Upper lobe of left lung (tissue), 6 donors: ENCODE data around the gene PCSK5. TPM values are rescaled to one million over a fixed set of nuclear protein-coding genes. Genes with fewer than 3 reads are reported as not detected.
A peak's percentile ranks its signal among the peaks of the same experiment; 100 is the strongest.
"Not testable (repeated sequence)": the region's sequence is repeated elsewhere in the genome, so short reads cannot be mapped to it uniquely, and the experiment has no call there.

Experiments used
- ATAC-seq, 2 donors: fragments of 200-7000 bp; cut with Tn5 transposase; one replicate each; pipeline ENCODE4 v1.9.1; 2022; ENCODE audit warnings: mild to moderate bottlenecking in 2 of 2, moderate library complexity in 2 of 2; ENCODE audit not compliant: low FRiP score in 2 of 2
- DNase-seq, 2 donors: peaks; one replicate each; pipeline ENCODE4 v3.0.0-alpha.2; 2019 to 2020
- H3K27ac ChIP-seq, 4 donors: fragments of 200-600 bp; sonication (generic); one replicate each; pipeline ENCODE4 v1.5.1; 2016 to 2019
- H3K27me3 ChIP-seq, 4 donors: fragments of 200-600 bp; sonication (generic); one replicate each; pipeline ENCODE4 v1.5.1; 2017 to 2019
- H3K36me3 ChIP-seq, 4 donors: fragments of 200-600 bp; sonication (generic); one replicate each; pipeline ENCODE4 v1.5.1; 2016 to 2019
- H3K4me1 ChIP-seq, 4 donors: fragments of 200-600 bp; sonication (generic); one replicate each; pipeline ENCODE4 v1.5.1; 2018 to 2019
- H3K4me3 ChIP-seq, 4 donors: fragments of 200-600 bp; sonication (generic); one replicate each; pipeline ENCODE4 v1.5.1; 2017 to 2019; ENCODE audit warnings: mild to moderate bottlenecking in 2 of 4, moderate library complexity in 1 of 4
- H3K9me3 ChIP-seq, 4 donors: fragments of 200-600 bp; sonication (generic); one replicate each; pipeline ENCODE4 v1.5.1; 2018 to 2019
- EP300 ChIP-seq, 4 donors: sonication (generic); formaldehyde crosslinking; IDR thresholded peaks; one replicate each; pipeline ENCODE4 v1.5.1; 2017; ENCODE audit warnings: antibody characterized with exemption in 4 of 4, control low read depth in 2 of 4
- POLR2A ChIP-seq, 4 donors: fragments of 450-650 bp; IDR thresholded peaks; one replicate each; pipeline ENCODE4 v1.5.1; 2016 to 2017; ENCODE audit warnings: antibody characterized with exemption in 4 of 4, mild to moderate bottlenecking in 2 of 4
- POLR2AphosphoS5 ChIP-seq, 2 donors: sonication (generic); formaldehyde crosslinking; IDR thresholded peaks; one replicate each; pipeline ENCODE4 v1.5.1; 2017; ENCODE audit warnings: antibody characterized with exemption in 2 of 2
- WGBS, 2 donors: methylation state at CpG; one replicate each; pipeline ENCODE4 v1.1.5; 2017 to 2018; 5-methylcytosine and 5-hydroxymethylcytosine counted together
- total RNA-seq, 6 donors: library from RNA; depleted of rRNA in 4 of 6; stranded (reverse); fragments of >200 nt in 4 of 6; gene quantifications; one replicate each; pipeline versions ENCODE4 v1.1.0 to v1.2.1, GENCODE V29; 2016 to 2021
- TF ChIP-seq, protein P1 (sequence below), 6 experiments: fragments of 450-650 bp in 4 of 6; fragments of 200-600 bp in 2 of 6; sonication (generic) in 2 of 6; IDR thresholded peaks; one replicate each; pipeline ENCODE4 v1.5.1; 2016 to 2019; ENCODE audit warnings: antibody characterized with exemption in 6 of 6
- donor health status: DM: no; HTN: no; CAD: no; lungs with moderate emphysema.
- donor health status: DM: no; HTN: yes; CAD: no; lungs with severe emphysema.

The PCSK5 gene
- total RNA-seq, 6 donors from 2014 or later = 12.8 to 29.2 (median 18.3) TPM

- WGBS, 2 donors = 2 to 3% methylated on average over 11 to 25 of the region's 31 CpGs
- peak overlapping the region in 3 of 4 donors; percentile 83 to 89 (median 89) for H3K27ac ChIP-seq
- peak in 1 of 2 donors; percentile 1 for ATAC-seq
Measured at GRCh38 chr9:75892216-75892911, 1.9 kb downstream of the PCSK5 start.

DNA sequence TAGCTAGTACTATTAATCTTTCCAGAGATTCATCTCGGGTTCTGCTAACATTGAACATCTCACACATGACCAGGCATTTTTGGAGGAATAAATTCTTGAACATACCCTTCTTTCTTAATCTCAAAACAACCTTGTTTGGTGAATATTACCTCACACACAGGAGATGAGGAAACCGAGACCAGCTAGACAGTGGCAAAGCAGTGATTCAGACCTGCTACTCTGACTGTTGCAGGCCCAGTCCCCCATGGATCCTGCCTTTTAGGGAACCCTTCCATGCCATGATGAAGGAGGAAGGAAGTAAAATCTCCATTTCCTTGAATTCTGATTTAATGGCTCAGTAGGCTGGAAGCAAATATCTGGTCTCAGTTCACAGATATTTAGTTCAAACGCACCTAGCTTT lies 2.6 kb downstream of the PCSK5 start:
- TF ChIP-seq EP300 (IDR thresholded peaks at IDR 0.05) (no peak), POLR2AphosphoS5 (IDR thresholded peaks at IDR 0.05) (no peak), POLR2A (IDR thresholded peaks at IDR 0.05) (no peak)
- TF ChIP-seq, protein P1, sequence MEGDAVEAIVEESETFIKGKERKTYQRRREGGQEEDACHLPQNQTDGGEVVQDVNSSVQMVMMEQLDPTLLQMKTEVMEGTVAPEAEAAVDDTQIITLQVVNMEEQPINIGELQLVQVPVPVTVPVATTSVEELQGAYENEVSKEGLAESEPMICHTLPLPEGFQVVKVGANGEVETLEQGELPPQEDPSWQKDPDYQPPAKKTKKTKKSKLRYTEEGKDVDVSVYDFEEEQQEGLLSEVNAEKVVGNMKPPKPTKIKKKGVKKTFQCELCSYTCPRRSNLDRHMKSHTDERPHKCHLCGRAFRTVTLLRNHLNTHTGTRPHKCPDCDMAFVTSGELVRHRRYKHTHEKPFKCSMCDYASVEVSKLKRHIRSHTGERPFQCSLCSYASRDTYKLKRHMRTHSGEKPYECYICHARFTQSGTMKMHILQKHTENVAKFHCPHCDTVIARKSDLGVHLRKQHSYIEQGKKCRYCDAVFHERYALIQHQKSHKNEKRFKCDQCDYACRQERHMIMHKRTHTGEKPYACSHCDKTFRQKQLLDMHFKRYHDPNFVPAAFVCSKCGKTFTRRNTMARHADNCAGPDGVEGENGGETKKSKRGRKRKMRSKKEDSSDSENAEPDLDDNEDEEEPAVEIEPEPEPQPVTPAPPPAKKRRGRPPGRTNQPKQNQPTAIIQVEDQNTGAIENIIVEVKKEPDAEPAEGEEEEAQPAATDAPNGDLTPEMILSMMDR (IDR thresholded peaks at IDR 0.05) = no peak
- Histone ChIP-seq H3K9me3 (no peaks in the 10 kb centered on the region), H3K4me3 (peak overlapping the region in 2 of 4 donors; percentile 73 to 93), H3K4me1 (peaks cover 11 to 39% (median 22%) of the 10 kb centered on the region in 4 donors), H3K27me3 (no peaks in the 10 kb centered on the region), H3K27ac (no peak overlapping the region), H3K36me3 (no peaks in the 10 kb centered on the region)
- WGBS, 2 donors = 65 to 69% methylated on average over 3 of the region's 3 CpGs
- ATAC-seq = no peak
- DNase-seq = no peak

More at GRCh38 chr9:75892216-75892911, 1.9 kb downstream of the PCSK5 start:
- TF ChIP-seq POLR2AphosphoS5 (IDR thresholded peaks at IDR 0.05) = peak in 1 of 2 donors; percentile 15
- TF ChIP-seq, protein P1 (IDR thresholded peaks at IDR 0.05) = no peak
- H3K27me3 ChIP-seq = no peaks in the 10 kb centered on the region
- peaks cover 11 to 39% (median 22%) of the 10 kb centered on the region in 4 donors for H3K4me1 ChIP-seq
- H3K4me3 ChIP-seq = peak overlapping the region; percentile 73 to 93 (median 81)
- peak; percentile 40 to 84 for DNase-seq
- no peaks in the 10 kb centered on the region for H3K9me3 ChIP-seq
- H3K36me3 ChIP-seq = no peaks in the 10 kb centered on the region

DNA sequence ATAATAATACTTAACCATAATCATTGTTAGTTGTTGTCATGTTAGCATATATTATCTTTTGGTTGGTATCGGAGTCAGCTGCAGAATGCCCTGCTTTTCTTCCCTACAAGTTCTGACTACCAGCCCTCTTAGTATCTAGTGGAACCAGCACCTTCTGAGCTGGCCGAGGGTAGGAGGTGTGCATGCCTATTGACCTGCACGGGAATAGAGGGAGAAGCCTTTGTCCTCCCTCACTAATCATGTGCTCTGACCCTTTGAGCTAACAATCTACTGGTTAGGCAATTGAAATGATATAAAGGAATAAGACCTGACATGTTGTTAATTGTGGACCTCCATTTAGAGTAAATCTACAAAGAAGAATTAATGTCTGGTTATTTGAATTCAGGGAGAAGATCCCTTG lies 4.1 kb downstream of the PCSK5 start:
- Histone ChIP-seq H3K4me3 (no peak overlapping the region), H3K36me3 (no peaks in the 10 kb centered on the region), H3K4me1 (peaks cover 11 to 34% (median 18%) of the 10 kb centered on the region in 4 donors), H3K9me3 (no peaks in the 10 kb centered on the region), H3K27me3 (no peaks in the 10 kb centered on the region), H3K27ac (no peak overlapping the region)
- DNase-seq (no peak), ATAC-seq (no peak)
- WGBS, 2 donors = 84 to 91% methylated on average over 3 of the region's 3 CpGs
- TF ChIP-seq, protein P1 (IDR thresholded peaks at IDR 0.05) = no peak
- TF ChIP-seq POLR2A (IDR thresholded peaks at IDR 0.05) (no peak), EP300 (IDR thresholded peaks at IDR 0.05) (no peak), POLR2AphosphoS5 (IDR thresholded peaks at IDR 0.05) (no peak)

DNA sequence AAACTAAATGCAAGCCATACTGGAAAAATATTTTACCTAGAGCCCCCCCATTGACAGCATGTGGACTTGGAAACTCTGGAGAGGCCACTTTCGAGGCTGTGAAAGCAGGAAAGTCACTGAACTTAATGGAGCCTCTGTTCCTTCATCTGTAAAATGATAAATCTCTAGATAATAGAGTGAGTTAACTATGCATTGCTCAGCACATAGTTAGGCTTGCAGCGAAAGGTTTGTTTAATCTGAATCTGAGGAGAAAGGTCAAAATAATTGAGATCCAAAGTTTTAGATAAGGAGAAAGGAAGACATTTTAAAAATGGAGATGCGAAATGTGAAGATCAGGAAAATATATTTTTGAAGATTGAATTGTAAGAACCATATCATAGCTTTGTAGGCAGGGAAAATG lies 4.6 kb downstream of the PCSK5 start:
- ATAC-seq = no peak
- Histone ChIP-seq H3K36me3 (no peaks in the 10 kb centered on the region), H3K4me1 (peaks cover 11 to 32% (median 16%) of the 10 kb centered on the region in 4 donors), H3K9me3 (no peaks in the 10 kb centered on the region), H3K27ac (no peak overlapping the region), H3K4me3 (no peak overlapping the region), H3K27me3 (no peaks in the 10 kb centered on the region)
- TF ChIP-seq, protein P1 (IDR thresholded peaks at IDR 0.05) = no peak
- TF ChIP-seq POLR2A (IDR thresholded peaks at IDR 0.05) = no peak
- no peak for TF ChIP-seq EP300 (IDR thresholded peaks at IDR 0.05)
- TF ChIP-seq POLR2AphosphoS5 (IDR thresholded peaks at IDR 0.05) = no peak
- DNase-seq = no peak
- 87 to 91% methylated on average over 3 of the region's 3 CpGs for WGBS, 2 donors

DNA sequence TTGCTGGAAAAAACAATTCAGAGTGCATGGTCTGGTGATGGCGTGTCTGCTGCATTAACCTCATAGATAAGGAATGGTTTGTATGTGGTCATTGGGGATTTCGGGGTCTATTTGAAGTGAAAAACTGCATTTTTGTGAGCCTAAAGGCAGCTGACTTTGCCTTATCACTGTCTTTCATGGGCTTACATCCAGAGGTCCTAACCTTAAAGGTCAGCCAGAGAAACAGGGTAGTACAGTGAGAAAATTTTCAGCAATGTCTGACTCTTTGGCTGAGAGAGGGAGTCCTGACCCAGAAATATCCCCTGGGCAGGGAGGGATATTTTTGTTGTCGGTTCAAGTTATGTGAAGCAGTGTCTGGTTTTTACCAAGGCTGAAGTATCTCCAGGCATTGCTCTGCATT lies 5.7 kb downstream of the PCSK5 start:
- TF ChIP-seq POLR2AphosphoS5 (IDR thresholded peaks at IDR 0.05) (no peak), POLR2A (IDR thresholded peaks at IDR 0.05) (no peak), EP300 (IDR thresholded peaks at IDR 0.05) (no peak)
- TF ChIP-seq, protein P1 (IDR thresholded peaks at IDR 0.05) = no peak
- no peak for DNase-seq

GRCh38 chr9:75900893-75901524 lies 10.5 kb downstream of the PCSK5 start:
- not testable (repeated sequence) for ATAC-seq, H3K9me3 ChIP-seq, H3K36me3 ChIP-seq, H3K27me3 ChIP-seq, H3K4me3 ChIP-seq, DNase-seq, H3K27ac ChIP-seq, H3K4me1 ChIP-seq
- 56 to 57% methylated on average over 7 of the region's 7 CpGs for WGBS, 2 donors

More for the DNA sequence above, 5.7 kb downstream of the PCSK5 start:
- Histone ChIP-seq H3K27ac (no peak overlapping the region), H3K4me1 (peaks cover 11 to 24% (median 15%) of the 10 kb centered on the region in 4 donors), H3K9me3 (no peaks in the 10 kb centered on the region), H3K27me3 (no peaks in the 10 kb centered on the region), H3K4me3 (no peak overlapping the region), H3K36me3 (no peaks in the 10 kb centered on the region)
- 83 to 85% methylated on average over 3 of the region's 3 CpGs for WGBS, 2 donors
- peak in 1 of 2 donors; percentile 51 for ATAC-seq
